NOMO-1 treated with DMSO at 0.1 percent for 48 hours (cell line): ENCODE measurements around the gene LIPM.

Source experiments
- DNase-seq: peaks from one replicate; lab custom pipeline; 2025; ENCODE audit not compliant: unreplicated experiment; lab: John Stamatoyannopoulos, UW

Gene LIPM, protein sequence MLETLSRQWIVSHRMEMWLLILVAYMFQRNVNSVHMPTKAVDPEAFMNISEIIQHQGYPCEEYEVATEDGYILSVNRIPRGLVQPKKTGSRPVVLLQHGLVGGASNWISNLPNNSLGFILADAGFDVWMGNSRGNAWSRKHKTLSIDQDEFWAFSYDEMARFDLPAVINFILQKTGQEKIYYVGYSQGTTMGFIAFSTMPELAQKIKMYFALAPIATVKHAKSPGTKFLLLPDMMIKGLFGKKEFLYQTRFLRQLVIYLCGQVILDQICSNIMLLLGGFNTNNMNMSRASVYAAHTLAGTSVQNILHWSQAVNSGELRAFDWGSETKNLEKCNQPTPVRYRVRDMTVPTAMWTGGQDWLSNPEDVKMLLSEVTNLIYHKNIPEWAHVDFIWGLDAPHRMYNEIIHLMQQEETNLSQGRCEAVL

DNA sequence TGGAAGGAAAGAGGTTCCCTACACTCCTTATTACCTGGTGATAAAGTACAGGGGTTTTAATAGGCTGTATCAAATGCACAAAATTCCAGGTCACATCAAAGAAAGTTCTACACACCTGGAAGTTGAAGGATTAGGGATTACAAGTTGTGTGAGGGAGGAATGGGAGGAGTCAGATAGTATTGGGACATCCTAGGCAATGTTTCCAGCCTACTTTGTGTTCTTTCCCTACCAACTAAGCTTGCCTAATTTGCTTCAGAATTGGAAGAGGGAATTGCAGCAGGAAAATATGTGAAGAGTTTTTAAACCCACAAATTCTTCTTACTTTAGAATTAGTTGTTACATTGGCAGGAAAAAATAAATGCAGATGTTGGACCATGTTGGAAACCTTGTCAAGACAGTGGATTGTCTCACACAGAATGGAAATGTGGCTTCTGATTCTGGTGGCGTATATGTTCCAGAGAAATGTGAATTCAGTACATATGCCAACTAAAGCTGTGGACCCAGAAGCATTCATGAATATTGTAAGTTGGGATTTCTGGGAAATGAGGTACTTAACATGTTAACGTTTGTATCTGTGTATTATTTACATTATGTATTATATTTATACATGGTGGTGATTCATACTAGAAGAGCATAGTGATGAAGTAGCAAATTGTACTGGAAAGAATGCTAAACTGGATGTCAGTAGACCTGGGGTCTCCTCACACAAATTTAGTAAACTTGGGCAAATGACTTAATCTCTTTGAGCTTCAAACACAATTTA is at the start of gene LIPM:
Gene LIPM, plus strand, starts transcription at position 208 of the 763 bp plus-strand sequence. Its CDS starts 167 bp downstream, at position 375.
- DNase-seq = no peak

GRCh38 chr10:88754287-88754686 is 48.2 kb upstream of the LIPM start:
- DNase-seq = no peak

DNA sequence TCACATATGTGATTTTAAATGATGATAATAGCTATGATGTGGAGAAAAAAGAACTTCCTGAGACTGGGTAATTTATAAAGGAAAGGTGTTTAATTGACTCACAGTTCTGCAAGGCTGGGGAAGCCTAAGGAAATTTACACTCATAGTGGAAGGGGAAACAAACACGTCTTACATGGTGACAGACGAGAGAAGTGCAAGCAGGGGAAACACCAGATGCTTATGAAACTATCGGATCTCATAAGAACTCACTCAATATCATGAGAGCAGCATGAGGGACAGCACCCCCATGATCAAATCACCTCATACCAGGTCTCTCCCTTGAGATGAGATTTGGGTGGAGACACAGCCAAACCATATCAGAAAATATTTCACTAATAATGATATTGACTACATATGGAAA is 46.8 kb upstream of the LIPM start:
- DNase-seq = no peak

DNA sequence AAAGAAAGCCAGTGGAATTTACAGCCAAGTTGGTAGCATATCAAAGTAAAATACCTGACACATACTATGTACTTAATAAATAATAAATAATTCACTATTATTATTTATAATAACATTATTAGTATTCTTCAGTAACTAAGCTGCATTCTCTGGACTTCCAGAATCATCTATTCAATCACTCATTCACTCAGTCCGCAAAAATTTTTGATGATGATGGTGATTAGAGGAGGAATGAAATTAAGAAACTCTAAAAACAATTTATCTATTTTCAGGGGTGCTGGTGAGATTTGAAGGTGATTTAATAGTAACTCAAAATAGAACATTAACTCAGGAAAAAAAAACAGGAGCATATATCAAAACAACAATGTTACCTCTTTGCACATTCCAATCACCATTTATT is 45.9 kb upstream of the LIPM start:
- DNase-seq = no peak

GRCh38 chr10:88759366-88760101 is 43.0 kb upstream of the LIPM start, which contains the start of gene LIPN:
Gene LIPN, plus strand, starts transcription at chr10:88760020. Its CDS starts 1,386 bp downstream, at chr10:88761406.
- DNase-seq = peak; percentile 97

DNA sequence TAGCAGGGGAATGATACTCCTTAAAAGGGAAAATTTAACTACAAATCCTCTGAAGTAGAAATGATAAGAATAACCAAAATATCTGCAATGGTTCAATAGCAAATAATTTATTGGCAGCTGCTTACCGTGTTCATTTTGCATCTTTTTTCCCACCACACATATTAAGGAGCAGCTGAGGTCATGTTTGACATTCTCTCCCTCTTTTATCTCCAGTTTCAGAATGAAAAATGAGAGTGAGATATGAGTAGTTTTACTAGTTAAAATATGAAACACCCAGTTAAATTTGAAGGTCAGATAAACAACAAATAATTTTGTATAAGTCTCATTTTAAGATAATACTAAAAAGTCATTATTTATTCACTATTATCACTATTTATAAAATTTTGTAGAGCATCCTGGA is 39.6 kb upstream of the LIPM start:
- DNase-seq = no peak

DNA sequence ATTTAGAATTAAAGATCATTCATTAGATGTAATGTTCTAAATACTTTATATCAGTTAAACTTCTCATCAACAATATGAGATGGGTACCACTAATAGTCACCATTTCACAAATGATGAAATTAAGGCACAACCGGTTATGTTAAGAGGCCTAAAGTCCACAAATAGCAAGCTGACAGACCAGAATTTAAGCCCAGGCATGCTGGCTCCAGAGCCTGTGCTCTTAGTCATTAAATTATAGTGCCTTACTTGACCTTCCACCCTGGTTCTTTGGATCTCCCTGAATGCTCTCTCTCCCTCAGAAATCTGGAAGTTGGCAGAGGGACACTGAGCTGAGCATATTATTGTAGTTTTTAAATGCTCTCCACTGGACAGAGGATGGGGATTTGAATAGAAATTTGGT is 39.1 kb upstream of the LIPM start:
- DNase-seq = no peak

GRCh38 chr10:88764110-88764509 is 38.4 kb upstream of the LIPM start:
- no peak for DNase-seq

- no peak for DNase-seq
Measured at GRCh38 chr10:88765816-88766215, 36.7 kb upstream of the LIPM start.

- DNase-seq = no peak
Measured at GRCh38 chr10:88769384-88769783, 33.1 kb upstream of the LIPM start.

DNA sequence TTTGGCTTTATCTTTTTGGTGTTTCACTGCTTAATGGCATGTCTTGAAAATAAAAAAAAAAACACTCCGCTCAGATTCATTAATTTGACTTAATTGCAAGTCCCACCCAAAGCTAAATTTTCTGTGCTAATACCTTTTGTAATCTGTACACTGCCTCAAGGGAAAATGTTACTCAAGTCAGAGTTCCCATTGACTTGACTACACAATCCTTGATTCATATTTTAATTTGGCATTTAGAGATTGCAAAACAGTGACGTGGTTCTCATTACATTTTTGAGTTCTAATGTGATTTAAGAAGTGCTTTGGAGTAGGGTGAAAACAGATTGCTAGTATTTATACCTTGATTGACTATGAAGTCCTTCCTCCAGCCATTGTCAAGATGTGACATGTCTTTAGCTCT is 21.3 kb upstream of the LIPM start:
- no peak for DNase-seq

GRCh38 chr10:88782222-88782621 is 20.3 kb upstream of the LIPM start:
- DNase-seq = no peak

- DNase-seq = no peak
Measured at GRCh38 chr10:88783724-88784123, 18.8 kb upstream of the LIPM start.

DNA sequence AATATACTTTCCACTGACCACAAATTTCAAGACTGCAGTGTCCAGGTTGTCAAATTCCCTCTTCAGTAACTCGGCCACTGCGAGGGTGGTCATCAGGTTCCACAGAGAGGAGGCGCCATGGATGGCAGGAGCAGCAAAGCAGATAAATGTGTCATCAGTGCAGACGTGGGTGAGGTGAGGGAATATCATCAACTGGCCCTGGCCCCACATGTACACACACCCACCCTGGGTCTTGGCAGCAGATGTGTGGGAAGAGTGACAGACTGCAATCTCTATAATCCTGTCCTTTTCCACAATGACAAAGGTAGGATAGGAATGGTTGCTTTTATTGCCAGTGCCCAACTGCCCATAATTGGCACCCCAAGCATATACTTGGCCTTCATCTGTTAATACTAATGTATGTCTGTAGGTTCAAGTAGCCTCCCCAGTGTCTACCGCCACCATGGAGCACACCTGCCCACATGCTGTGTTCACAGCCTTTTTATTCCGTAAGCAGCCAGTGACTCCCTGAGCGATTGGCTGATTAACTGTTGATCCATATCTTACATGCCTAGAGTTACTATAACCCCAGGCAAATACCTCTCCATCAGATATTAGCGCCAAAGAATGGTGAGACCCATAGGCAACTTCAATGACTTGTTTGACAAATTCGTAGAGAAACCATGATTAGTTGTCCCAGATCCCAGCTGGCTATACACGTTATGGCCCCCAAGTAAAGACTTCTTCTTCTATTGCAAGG is 16.3 kb upstream of the LIPM start:
- no peak for DNase-seq

- no peak for DNase-seq
Measured at GRCh38 chr10:88787463-88787862, 15.1 kb upstream of the LIPM start.

DNA sequence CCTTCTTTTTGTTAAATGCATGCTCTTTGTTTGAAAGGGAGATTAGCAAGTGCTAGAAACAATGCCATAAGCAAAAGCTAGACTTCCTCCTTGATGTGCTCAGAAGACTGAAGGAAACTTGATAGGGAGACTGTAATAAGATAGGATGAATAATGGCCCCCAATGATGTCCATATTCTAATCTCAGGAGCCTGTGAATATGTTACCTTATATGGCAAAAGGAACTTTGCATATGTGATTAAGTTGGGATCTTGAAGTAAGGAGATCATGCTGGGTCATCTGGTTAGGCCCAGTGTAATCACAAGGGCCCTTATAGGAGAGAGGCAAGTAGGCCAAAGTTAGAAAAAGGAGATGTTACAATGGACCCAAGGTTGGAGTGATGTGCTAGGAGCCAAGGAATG is 13.6 kb upstream of the LIPM start:
- DNase-seq = no peak

GRCh38 chr10:88791924-88792323 is 10.6 kb upstream of the LIPM start:
- no peak for DNase-seq

DNA sequence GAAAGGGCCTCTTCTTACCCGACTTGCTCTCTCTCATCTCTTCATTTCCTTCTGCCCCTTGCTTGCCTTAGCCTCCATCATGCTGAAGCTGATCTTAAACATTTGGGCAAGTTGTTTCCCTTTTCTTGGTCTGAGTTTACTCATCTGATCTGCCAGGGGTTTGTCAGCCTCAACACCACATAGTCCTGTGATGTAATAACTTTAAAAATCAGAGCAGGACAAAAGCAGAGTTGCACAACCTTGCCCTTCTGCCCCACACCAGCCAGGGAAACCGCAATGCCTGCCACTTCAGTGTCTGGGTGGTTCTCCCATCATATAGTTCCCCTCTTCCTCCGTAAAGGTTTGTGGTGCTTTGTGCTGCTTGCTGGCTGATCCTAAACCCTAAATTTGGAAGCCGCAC is 9.9 kb upstream of the LIPM start:
- peak; percentile 95 for DNase-seq

GRCh38 chr10:88793712-88794299 is 8.7 kb upstream of the LIPM start:
- peak; percentile 43 for DNase-seq

DNA sequence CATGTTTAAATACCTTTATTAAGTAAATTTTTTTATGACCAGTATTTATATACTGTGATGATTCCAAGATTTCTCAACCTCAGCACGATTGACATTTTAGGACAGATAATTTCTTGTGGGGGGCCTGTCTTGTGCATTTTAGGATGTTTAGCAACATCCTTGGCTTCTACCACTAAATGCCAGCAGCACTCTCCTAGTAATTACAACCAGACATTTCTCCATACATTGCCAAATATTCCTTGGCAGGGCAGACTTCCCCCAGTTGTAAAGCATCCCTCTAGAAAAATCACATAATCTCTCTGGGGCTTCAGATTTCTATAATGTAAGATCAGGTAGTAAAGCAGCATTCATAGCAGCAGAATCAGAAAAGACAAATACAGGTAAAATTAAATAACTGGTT is 7.8 kb upstream of the LIPM start:
- no peak for DNase-seq
